Measurements from ENCODE around the gene MCM9. TPM values are rescaled to one million over a fixed set of nuclear protein-coding genes. Genes with fewer than 3 reads are reported as not detected.

The MCM9 gene
- total RNA-seq, 1 experiment from 2014 or later, result 14.9 TPM

DNA sequence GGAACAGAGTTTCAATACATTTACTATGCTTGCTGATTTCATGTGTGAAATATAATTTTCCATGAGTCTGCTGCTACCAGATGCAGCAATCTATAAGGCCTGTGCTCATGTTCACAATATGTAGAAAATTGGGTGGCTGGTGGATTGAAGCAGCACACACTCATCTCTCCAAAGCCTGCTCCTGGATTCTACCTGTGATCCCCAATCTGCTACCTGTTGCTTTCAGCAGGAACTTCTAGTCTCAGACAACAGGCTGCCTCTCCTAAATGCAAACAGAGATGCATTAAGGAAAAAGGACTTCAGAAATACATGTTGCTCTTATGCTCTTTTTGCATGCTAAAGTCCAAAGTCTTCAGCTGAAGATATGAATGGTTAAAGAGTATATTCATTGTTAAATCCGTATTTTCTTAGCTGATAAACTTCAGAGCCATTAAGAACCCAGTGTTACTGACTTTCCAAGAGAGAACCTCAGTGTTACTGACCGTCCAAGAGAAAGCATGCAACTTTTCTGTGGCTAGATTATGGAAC is 30.9 kb upstream of the MCM9 start:
- H3K27ac Mint-ChIP-seq, result no peak overlapping the region
- POLR2A ChIA-PET, result no interaction called here
- H3K4me1 Mint-ChIP-seq, result peaks cover 4% of the 10 kb centered on the region; the same call in 1 of the 2 replicates
- no peaks in the 10 kb centered on the region for H3K9me3 Mint-ChIP-seq
- no peak for DNase-seq (ENCODE audit: low spot score)
- TF ChIP-seq ELF4 (CRISPR knock-in tag; IDR thresholded peaks at IDR 0.05; ENCODE audit: low read depth) (no peak), ZNF416 (CRISPR knock-in tag; IDR thresholded peaks at IDR 0.05) (no peak), ZNF232 (CRISPR knock-in tag; IDR thresholded peaks at IDR 0.05) (no peak), ZNF396 (CRISPR knock-in tag; IDR thresholded peaks at IDR 0.05; ENCODE audit: borderline replicate concordance) (no peak), ZNF423 (CRISPR knock-in tag; IDR thresholded peaks at IDR 0.05) (no peak), JUN (CRISPR knock-in tag; IDR thresholded peaks at IDR 0.05) (no peak), RELA (CRISPR knock-in tag; IDR thresholded peaks at IDR 0.05; ENCODE audit: borderline replicate concordance) (no peak), MXD4 (CRISPR knock-in tag; IDR thresholded peaks at IDR 0.05; ENCODE audit: borderline replicate concordance) (no peak), GTF2I (CRISPR knock-in tag; conservative IDR thresholded peaks at IDR 0.05) (no peak)
- TF ChIP-seq, protein P1, sequence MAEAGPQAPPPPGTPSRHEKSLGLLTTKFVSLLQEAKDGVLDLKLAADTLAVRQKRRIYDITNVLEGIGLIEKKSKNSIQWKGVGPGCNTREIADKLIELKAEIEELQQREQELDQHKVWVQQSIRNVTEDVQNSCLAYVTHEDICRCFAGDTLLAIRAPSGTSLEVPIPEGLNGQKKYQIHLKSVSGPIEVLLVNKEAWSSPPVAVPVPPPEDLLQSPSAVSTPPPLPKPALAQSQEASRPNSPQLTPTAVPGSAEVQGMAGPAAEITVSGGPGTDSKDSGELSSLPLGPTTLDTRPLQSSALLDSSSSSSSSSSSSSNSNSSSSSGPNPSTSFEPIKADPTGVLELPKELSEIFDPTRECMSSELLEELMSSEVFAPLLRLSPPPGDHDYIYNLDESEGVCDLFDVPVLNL (CRISPR knock-in tag; IDR thresholded peaks at IDR 0.05; ENCODE audit: borderline replicate concordance, low read depth), result no peak
- TF ChIP-seq, protein P2, sequence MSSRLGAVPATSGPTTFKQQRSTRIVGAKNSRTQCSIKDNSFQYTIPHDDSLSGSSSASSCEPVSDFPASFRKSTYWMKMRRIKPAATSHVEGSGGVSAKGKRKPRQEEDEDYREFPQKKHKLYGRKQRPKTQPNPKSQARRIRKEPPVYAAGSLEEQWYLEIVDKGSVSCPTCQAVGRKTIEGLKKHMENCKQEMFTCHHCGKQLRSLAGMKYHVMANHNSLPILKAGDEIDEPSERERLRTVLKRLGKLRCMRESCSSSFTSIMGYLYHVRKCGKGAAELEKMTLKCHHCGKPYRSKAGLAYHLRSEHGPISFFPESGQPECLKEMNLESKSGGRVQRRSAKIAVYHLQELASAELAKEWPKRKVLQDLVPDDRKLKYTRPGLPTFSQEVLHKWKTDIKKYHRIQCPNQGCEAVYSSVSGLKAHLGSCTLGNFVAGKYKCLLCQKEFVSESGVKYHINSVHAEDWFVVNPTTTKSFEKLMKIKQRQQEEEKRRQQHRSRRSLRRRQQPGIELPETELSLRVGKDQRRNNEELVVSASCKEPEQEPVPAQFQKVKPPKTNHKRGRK (CRISPR knock-in tag; IDR thresholded peaks at IDR 0.05; ENCODE audit: borderline replicate concordance), result no peak
- H3K36me3 Mint-ChIP-seq, result no peaks in the 10 kb centered on the region
- no peaks in the 10 kb centered on the region for H3K27me3 Mint-ChIP-seq (ENCODE audit: low read depth)
- CTCF ChIA-PET, result interaction anchor here (0.6 to 3.6 kb wide), 2 partner anchors 145 to 163 kb away, joined by 3 to 67 read pairs; no protein-coding TSS in a partner anchor
- ATAC-seq, result no peak
- H3K4me3 Mint-ChIP-seq, result no peak overlapping the region

DNA sequence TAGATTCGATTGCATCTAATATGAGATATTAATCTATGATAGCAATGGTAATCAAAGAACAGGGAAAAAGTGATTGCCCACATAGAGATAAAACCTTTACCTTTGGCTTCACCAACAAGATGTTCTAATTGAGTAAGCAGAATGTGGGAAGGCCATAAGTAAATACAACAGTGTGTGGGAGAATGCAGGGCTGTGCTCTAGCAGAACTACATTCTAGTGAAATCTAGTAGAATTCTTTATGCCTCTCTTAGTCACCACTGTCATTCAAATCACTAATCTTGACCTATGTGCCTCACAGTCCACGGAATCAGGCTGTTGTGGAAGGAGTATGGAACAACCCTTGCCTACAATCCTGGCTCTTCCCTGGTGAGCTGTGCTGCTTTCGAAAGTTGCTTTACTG is 30.4 kb upstream of the MCM9 start:
- Mint-ChIP-seq H3K27me3 (ENCODE audit: low read depth) (no peaks in the 10 kb centered on the region), H3K9me3 (no peaks in the 10 kb centered on the region), H3K4me3 (no peak overlapping the region), H3K4me1 (peaks cover 4% of the 10 kb centered on the region; the same call in 1 of the 2 replicates), H3K27ac (no peak overlapping the region), H3K36me3 (no peaks in the 10 kb centered on the region)
- TF ChIP-seq CREM (CRISPR knock-in tag; IDR thresholded peaks at IDR 0.05) (no peak), NFE2L1 (CRISPR knock-in tag; IDR thresholded peaks at IDR 0.05) (no peak), IRF2 (CRISPR knock-in tag; IDR thresholded peaks at IDR 0.05; ENCODE audit: borderline replicate concordance, low read depth) (no peak), ATF1 (CRISPR knock-in tag; IDR thresholded peaks at IDR 0.05) (no peak), TCF7 (CRISPR knock-in tag; IDR thresholded peaks at IDR 0.05; ENCODE audit: low read depth) (no peak), ZNF232 (CRISPR knock-in tag; IDR thresholded peaks at IDR 0.05) (no peak), ZNF317 (CRISPR knock-in tag; IDR thresholded peaks at IDR 0.05; ENCODE audit: borderline replicate concordance, low read depth) (no peak), TEAD4 (CRISPR knock-in tag; IDR thresholded peaks at IDR 0.05) (no peak), HMGA2 (CRISPR knock-in tag; IDR thresholded peaks at IDR 0.05) (no peak), ZNF263 (CRISPR knock-in tag; IDR thresholded peaks at IDR 0.05; ENCODE audit: low read depth) (no peak), OVOL2 (CRISPR knock-in tag; IDR thresholded peaks at IDR 0.05; ENCODE audit: borderline replicate concordance) (no peak), NFYB (CRISPR knock-in tag; conservative IDR thresholded peaks at IDR 0.05; ENCODE audit: low read depth) (no peak), GABPB1 (CRISPR knock-in tag; IDR thresholded peaks at IDR 0.05) (no peak), RORB (CRISPR knock-in tag; IDR thresholded peaks at IDR 0.05) (no peak), MXD4 (CRISPR knock-in tag; IDR thresholded peaks at IDR 0.05; ENCODE audit: borderline replicate concordance) (no peak), ZNF121 (CRISPR knock-in tag; IDR thresholded peaks at IDR 0.05) (no peak), CREB1 (CRISPR knock-in tag; IDR thresholded peaks at IDR 0.05) (no peak)
- TF ChIP-seq, protein P3, sequence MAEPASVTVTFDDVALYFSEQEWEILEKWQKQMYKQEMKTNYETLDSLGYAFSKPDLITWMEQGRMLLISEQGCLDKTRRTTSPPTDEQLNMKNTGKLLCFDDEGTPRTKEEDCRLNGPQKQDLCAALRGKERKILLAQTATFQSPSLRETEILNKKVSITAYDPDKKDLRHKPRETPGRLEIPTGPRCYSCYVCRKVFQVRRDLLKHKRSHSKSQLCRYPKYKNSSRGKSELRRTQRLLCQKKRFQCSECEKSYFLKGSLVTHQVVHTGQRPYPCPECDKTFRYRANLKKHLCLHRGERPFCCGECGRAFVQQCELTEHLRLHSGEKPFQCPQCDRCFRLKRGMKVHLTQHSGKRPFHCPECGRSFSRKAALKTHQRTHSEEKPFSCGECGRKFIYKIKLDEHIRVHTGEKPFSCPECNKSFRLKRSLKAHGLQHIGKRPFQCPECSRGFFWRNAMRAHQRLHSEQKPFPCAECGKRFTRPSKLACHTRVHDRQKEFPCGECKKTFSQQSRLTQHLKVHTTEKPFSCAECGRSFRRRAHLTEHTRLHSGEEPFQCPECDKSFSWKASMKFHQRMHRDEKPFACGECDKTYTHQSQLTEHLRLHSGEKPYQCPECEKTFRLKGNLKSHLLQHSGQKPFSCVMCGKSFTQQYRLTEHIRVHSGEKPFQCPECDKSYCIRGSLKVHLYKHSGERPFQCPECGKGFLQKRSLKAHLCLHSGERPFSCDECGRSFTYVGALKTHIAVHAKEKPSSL (CRISPR knock-in tag; conservative IDR thresholded peaks at IDR 0.05), result no peak
- TF ChIP-seq, protein P4, sequence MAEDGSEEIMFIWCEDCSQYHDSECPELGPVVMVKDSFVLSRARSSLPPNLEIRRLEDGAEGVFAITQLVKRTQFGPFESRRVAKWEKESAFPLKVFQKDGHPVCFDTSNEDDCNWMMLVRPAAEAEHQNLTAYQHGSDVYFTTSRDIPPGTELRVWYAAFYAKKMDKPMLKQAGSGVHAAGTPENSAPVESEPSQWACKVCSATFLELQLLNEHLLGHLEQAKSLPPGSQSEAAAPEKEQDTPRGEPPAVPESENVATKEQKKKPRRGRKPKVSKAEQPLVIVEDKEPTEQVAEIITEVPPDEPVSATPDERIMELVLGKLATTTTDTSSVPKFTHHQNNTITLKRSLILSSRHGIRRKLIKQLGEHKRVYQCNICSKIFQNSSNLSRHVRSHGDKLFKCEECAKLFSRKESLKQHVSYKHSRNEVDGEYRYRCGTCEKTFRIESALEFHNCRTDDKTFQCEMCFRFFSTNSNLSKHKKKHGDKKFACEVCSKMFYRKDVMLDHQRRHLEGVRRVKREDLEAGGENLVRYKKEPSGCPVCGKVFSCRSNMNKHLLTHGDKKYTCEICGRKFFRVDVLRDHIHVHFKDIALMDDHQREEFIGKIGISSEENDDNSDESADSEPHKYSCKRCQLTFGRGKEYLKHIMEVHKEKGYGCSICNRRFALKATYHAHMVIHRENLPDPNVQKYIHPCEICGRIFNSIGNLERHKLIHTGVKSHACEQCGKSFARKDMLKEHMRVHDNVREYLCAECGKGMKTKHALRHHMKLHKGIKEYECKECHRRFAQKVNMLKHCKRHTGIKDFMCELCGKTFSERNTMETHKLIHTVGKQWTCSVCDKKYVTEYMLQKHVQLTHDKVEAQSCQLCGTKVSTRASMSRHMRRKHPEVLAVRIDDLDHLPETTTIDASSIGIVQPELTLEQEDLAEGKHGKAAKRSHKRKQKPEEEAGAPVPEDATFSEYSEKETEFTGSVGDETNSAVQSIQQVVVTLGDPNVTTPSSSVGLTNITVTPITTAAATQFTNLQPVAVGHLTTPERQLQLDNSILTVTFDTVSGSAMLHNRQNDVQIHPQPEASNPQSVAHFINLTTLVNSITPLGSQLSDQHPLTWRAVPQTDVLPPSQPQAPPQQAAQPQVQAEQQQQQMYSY (CRISPR knock-in tag; IDR thresholded peaks at IDR 0.05), result no peak
- CTCF ChIA-PET, result interaction anchor here (0.6 to 3.6 kb wide), 2 partner anchors 145 to 164 kb away, joined by 3 to 67 read pairs; no protein-coding TSS in a partner anchor
- DNase-seq (ENCODE audit: low spot score), result no peak
- no peak for ATAC-seq
- POLR2A ChIA-PET, result no interaction called here

Measured in WTC11 (cell line).